ENCODE measurements around the gene STX18. TPM values are rescaled to one million over a fixed set of nuclear protein-coding genes. Genes with fewer than 3 reads are reported as not detected.

The STX18 gene
- total and polyA plus RNA-seq, 10 of the 15 experiments (the other 5 are each of a cell fraction or from before 2014, with no cell fraction given) = 8.2 to 46.6 (median 31.1) TPM

- Histone ChIP-seq H3K27me3 (replicated peaks in 1 of 2; ENCODE audit: control insufficient read depth in 2 of 2, insufficient read depth in 2 of 2, low read length in 1 of 2) (no peaks in the 10 kb centered on the region), H3K4me3 (no peak overlapping the region), H3K9me3 (replicated peaks; ENCODE audit: control insufficient read depth, insufficient read depth, low read length) (no peaks in the 10 kb centered on the region), H3K9ac (ENCODE audit: control insufficient read depth, insufficient read depth, low read length) (no peak overlapping the region), H3K36me3 (ENCODE audit: control insufficient read depth in 2 of 2, insufficient read depth in 2 of 2, low read length in 1 of 2) (peaks cover 2 to 7% of the 10 kb centered on the region in 2 experiments; a peak in 3 of 4 replicates), H3K4me1 (ENCODE audit: control insufficient read depth, insufficient read depth, low read length) (peaks cover 9% of the 10 kb centered on the region), H3K27ac (ENCODE audit: control insufficient read depth, insufficient read depth) (no peak overlapping the region), H2AFZ (ENCODE audit: control insufficient read depth, low read depth, low read length) (no peak overlapping the region), H3K79me2 (ENCODE audit: control insufficient read depth, insufficient read depth, low read length) (no peaks in the 10 kb centered on the region), H4K20me1 (ENCODE audit: control insufficient read depth, insufficient read depth) (no peaks in the 10 kb centered on the region), H3K4me2 (ENCODE audit: control insufficient read depth, insufficient read depth) (no peak overlapping the region)
- no TSS peak for BruUV-seq (replicated peaks)
- ChIA-PET SMC1A (ENCODE audit: uncharacterized antibody, unreplicated experiment) (no interaction called here), RAD21 (ENCODE audit: unreplicated experiment) (no interaction called here), POLR2A (no interaction called here), CTCF (no interaction called here)
- intact Hi-C loops (cut with micrococcal nuclease; ENCODE audit: unreplicated experiment) = no loop called here
- DNase-seq (ENCODE audit: low read depth, low spot score) (no peak), ATAC-seq (no peak), FAIRE-seq (no peak)
- TF ChIP-seq ZBTB33 (IDR thresholded peaks at IDR 0.05) (no peak), TAF1 (IDR thresholded peaks at IDR 0.05; ENCODE audit: borderline replicate concordance, low read depth, low read length) (no peak), NR2C2 (IDR thresholded peaks at IDR 0.05; ENCODE audit: borderline replicate concordance, control insufficient read depth, insufficient read length, low read depth) (no peak), NFIC (IDR thresholded peaks at IDR 0.05; ENCODE audit: low read depth, low read length) (no peak), HSF1 (IDR thresholded peaks at IDR 0.05; ENCODE audit: low read depth, low read length) (no peak)
- in situ Hi-C loops (cut with MboI) = no loop called here
Measured at GRCh38 chr4:4438891-4439290, 103.0 kb downstream of the STX18 start.
